GM21786 (cell line): ENCODE results near the gene TMEM191C.
"Not testable (repeated sequence)": the region's sequence is repeated elsewhere in the genome, so short reads cannot be mapped to it uniquely, and the experiment has no call there.

Experiments used
- ATAC-seq: cut with Tn5 transposase; IDR thresholded peaks from one replicate; pipeline ENCODE4 v1.9.1; 2021; ENCODE audit not compliant: unreplicated experiment

Gene TMEM191C

GRCh38 chr22:21467337-21468193 is at the start of gene TMEM191C:
Gene TMEM191C, plus strand, starts transcription at chr22:21467387. Its CDS starts 73 bp downstream, at chr22:21467460.
- not testable (repeated sequence) for ATAC-seq

GRCh38 chr22:21417853-21418252 is 49.3 kb upstream of the TMEM191C start:
- ATAC-seq: not testable (repeated sequence)

GRCh38 chr22:21418974-21419638 is 48.1 kb upstream of the TMEM191C start:
- not testable (repeated sequence) for ATAC-seq

- not testable (repeated sequence) for ATAC-seq
Measured at GRCh38 chr22:21420180-21420763, 46.9 kb upstream of the TMEM191C start.

GRCh38 chr22:21424084-21424709 is 43.0 kb upstream of the TMEM191C start:
- ATAC-seq: not testable (repeated sequence)

GRCh38 chr22:21434378-21435233 is 32.6 kb upstream of the TMEM191C start:
- not testable (repeated sequence) for ATAC-seq

- ATAC-seq: not testable (repeated sequence)
Measured at GRCh38 chr22:21435998-21436810, 31.0 kb upstream of the TMEM191C start.

GRCh38 chr22:21438013-21438412 is 29.2 kb upstream of the TMEM191C start:
- ATAC-seq: not testable (repeated sequence)

- not testable (repeated sequence) for ATAC-seq
Measured at GRCh38 chr22:21440018-21440636, 27.1 kb upstream of the TMEM191C start.

- ATAC-seq: not testable (repeated sequence)
Measured at GRCh38 chr22:21440676-21441075, 26.5 kb upstream of the TMEM191C start.

- ATAC-seq: not testable (repeated sequence)
Measured at GRCh38 chr22:21441170-21441569, 26.0 kb upstream of the TMEM191C start.

GRCh38 chr22:21442123-21442522 is 25.1 kb upstream of the TMEM191C start:
- not testable (repeated sequence) for ATAC-seq

- ATAC-seq: not testable (repeated sequence)
Measured at GRCh38 chr22:21442646-21443045, 24.5 kb upstream of the TMEM191C start.

GRCh38 chr22:21443057-21443734 is 24.0 kb upstream of the TMEM191C start:
- ATAC-seq: no peak

GRCh38 chr22:21443735-21444421 is 23.3 kb upstream of the TMEM191C start:
- no peak for ATAC-seq

GRCh38 chr22:21444701-21445436 is 22.3 kb upstream of the TMEM191C start:
- no peak for ATAC-seq
